Tibial artery (tissue), 4 donors: ENCODE data around the gene ACADVL.

Experiments
- DNase-seq, 2 donors: peaks; one replicate each; pipeline ENCODE4 v3.0.0-alpha.2; 2019
- H3K27ac ChIP-seq, 2 donors: fragments of 200-600 bp; sonication (generic) in 1 of 2; 1 replicate in 1 of 2; 2 replicates in 1 of 2; pipeline ENCODE4 v1.5.1; 2018 to 2019; ENCODE audit warnings: mild to moderate bottlenecking in 1 of 2
- H3K27me3 ChIP-seq, 2 donors: fragments of 200-600 bp; sonication (generic) in 1 of 2; one replicate each; pipeline versions ENCODE4 v1.5.1 to v1.6.0; 2016 to 2019
- H3K36me3 ChIP-seq, 3 donors: fragments of 200-600 bp; sonication (generic) in 2 of 3; one replicate each; pipeline ENCODE4 v1.5.1; 2016 to 2019; ENCODE audit warnings: mild to moderate bottlenecking in 2 of 3
- H3K4me1 ChIP-seq, 4 donors: fragments of 200-600 bp; sonication (generic) in 2 of 4; 1 replicate in 3 of 4; 2 replicates in 1 of 4; pipeline ENCODE4 v1.5.1; 2016 to 2019
- H3K4me3 ChIP-seq, 2 donors: fragments of 200-600 bp; sonication (generic) in 1 of 2; 1 replicate in 1 of 2; 2 replicates in 1 of 2; pipeline ENCODE4 v1.5.1; 2018 to 2019; ENCODE audit warnings: mild to moderate bottlenecking in 2 of 2
- H3K9me3 ChIP-seq, 3 donors: fragments of 200-600 bp; sonication (generic) in 1 of 3; one replicate each; pipeline ENCODE4 v1.5.1; 2016 to 2019
- intact Hi-C: fragments of 100-400 bp; cut with DNase I; formaldehyde crosslinking; loops from one replicate; pipeline ENCODE4 v1.15.0; 2023; ENCODE audit warnings: low total_unique reads
- TF ChIP-seq, protein P1 (sequence below), 2 experiments: fragments of 200-600 bp in 1 of 2; fragments of 450-650 bp in 1 of 2; IDR thresholded peaks; one replicate each; pipeline ENCODE4 v1.5.1; 2017 to 2019; ENCODE audit warnings: antibody characterized with exemption in 2 of 2, mild to moderate bottlenecking in 1 of 2, moderate library complexity in 1 of 2

ACADVL gene

DNA sequence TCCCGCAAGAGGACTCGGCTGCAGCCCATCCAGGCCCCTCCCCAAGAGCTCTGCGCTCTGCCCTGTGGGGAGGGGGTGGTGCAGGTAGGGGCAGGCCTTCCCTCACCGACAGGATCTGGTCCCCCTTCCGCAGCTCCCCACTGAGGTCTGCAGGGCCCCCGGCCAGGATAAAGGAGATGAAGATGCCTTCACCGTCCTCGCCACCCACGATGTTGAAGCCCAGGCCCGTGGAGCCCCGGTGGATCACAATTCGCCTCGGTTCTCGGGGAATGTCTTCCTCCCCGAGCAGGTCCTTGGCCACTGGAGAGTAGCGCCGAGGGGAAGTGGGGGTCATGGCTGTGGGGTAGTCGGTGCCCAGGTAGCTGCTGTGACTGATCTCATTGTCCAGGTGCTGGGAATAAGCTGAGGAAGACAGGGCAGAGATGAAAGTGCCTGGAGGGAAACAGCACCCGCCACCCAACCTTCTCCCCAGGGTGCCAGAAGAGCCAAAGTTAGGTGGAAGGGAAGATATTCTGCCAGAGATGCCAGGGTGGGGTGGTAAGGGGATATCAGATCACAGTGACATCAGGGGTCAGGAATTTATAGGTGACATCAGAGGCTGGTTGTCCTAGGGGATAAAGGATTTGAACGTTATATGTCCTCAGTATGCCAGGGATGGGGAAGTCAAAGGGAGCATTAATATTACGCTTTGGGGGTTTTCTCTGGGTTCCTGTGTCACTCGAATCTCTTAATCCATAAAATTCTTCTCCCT lies 22.9 kb upstream of the ACADVL start:
- no peak for DNase-seq

DNA sequence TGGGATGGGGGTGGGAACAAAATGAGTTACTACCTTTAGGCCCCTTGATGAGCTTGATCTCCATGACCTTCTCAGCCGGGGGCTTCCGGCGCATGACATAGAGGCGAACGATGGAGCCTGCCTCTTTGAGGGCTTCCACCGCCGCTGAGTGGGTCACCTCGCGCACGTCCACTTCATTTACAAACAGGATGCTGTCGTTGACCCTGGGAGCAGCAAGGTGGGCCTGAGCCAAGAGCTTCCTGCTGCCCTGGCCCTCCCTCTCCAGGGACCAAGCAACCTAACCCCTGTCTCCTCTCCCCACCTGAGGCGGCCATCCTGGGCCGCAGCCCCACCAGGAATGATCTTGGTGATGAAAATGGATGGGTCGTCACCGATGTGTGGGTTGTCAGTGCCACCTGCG lies 16.3 kb upstream of the ACADVL start:
- intact Hi-C loops = no loop called here
- peaks cover 0 to 24% (median 22%) of the 10 kb centered on the region in 3 donors for H3K36me3 ChIP-seq
- no peaks in the 10 kb centered on the region for H3K9me3 ChIP-seq
- no peak for DNase-seq
- peaks cover 0 to 18% (median 8%) of the 10 kb centered on the region in 4 donors for H3K4me1 ChIP-seq
- H3K27me3 ChIP-seq = peaks cover 0 to 13% of the 10 kb centered on the region in 2 donors
- TF ChIP-seq, protein P1, sequence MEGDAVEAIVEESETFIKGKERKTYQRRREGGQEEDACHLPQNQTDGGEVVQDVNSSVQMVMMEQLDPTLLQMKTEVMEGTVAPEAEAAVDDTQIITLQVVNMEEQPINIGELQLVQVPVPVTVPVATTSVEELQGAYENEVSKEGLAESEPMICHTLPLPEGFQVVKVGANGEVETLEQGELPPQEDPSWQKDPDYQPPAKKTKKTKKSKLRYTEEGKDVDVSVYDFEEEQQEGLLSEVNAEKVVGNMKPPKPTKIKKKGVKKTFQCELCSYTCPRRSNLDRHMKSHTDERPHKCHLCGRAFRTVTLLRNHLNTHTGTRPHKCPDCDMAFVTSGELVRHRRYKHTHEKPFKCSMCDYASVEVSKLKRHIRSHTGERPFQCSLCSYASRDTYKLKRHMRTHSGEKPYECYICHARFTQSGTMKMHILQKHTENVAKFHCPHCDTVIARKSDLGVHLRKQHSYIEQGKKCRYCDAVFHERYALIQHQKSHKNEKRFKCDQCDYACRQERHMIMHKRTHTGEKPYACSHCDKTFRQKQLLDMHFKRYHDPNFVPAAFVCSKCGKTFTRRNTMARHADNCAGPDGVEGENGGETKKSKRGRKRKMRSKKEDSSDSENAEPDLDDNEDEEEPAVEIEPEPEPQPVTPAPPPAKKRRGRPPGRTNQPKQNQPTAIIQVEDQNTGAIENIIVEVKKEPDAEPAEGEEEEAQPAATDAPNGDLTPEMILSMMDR (IDR thresholded peaks at IDR 0.05) = no peak
- H3K27ac ChIP-seq = no peak overlapping the region
- no peak overlapping the region for H3K4me3 ChIP-seq

More for the DNA sequence above, 22.9 kb upstream of the ACADVL start:
- intact Hi-C loops = no loop called here
- no peaks in the 10 kb centered on the region for H3K27me3 ChIP-seq
- no peak overlapping the region for H3K4me3 ChIP-seq
- H3K36me3 ChIP-seq = peaks cover 0 to 49% (median 37%) of the 10 kb centered on the region in 3 donors
- TF ChIP-seq, protein P1 (IDR thresholded peaks at IDR 0.05) = no peak
- H3K27ac ChIP-seq = no peak overlapping the region
- no peaks in the 10 kb centered on the region for H3K4me1 ChIP-seq
- H3K9me3 ChIP-seq = no peaks in the 10 kb centered on the region

DNA sequence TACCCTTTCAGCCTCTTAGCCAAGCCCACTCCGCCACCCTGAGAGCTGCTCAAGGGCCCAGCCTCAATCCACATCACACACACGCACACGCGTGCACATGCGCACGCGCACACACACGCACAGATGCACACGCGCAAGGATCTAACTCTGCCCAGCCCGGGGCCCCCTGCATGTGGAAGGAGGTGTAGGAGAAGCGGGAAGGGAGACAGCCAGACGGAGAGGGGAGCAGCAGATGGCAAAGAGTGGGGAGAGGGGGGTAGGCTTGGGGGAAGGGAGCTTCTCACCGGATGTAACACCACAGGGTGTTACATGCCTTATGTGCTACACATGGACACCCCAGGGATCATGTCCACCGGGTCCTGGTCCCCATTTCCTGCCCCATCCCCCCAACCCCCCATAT lies 15.4 kb upstream of the ACADVL start:
- Histone ChIP-seq H3K4me1 (peaks cover 0 to 18% (median 8%) of the 10 kb centered on the region in 4 donors), H3K36me3 (peaks cover 0 to 24% (median 22%) of the 10 kb centered on the region in 3 donors), H3K27me3 (peaks cover 0 to 22% of the 10 kb centered on the region in 2 donors), H3K27ac (peak overlapping the region; percentile 56 to 58), H3K9me3 (no peaks in the 10 kb centered on the region), H3K4me3 (peak overlapping the region; percentile 53 to 54)
- TF ChIP-seq, protein P1 (IDR thresholded peaks at IDR 0.05) = no peak
- intact Hi-C loops = no loop called here
- no peak for DNase-seq

DNA sequence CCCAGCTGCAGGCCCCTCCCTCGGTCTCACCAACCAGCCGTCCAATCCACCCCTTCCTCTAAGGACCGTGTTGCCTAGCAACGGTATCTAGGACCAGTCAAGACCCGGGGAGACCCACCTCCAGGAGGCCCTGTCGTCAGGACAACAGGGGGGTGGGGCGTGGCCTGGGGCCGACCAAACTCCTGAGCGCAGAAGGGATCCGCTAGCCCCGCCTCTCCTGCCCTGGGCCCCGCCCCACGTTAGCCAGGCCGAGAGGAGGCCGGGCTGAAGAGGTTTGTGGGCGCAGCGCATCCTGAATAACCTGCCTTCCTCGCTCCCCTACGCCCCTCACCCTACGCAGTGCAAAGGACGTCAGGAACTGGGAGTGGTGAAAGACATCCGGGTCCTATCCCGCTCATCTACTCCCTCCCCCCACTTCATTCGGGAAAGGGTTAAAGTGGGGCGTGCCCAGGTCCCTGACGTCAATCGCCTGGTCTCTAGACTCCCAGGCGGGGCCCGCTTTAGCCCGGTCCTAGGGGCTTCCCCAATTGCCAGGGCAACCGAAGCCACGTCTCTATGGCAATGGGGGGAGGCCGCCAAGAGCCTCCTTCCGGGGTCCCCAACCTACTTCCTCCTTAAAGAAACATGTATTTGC lies 14.8 kb upstream of the ACADVL start:
- Histone ChIP-seq H3K27ac (peak overlapping the region; percentile 56 to 58), H3K36me3 (peaks cover 0 to 24% (median 22%) of the 10 kb centered on the region in 3 donors), H3K27me3 (peaks cover 0 to 22% of the 10 kb centered on the region in 2 donors), H3K4me1 (peaks cover 0 to 18% (median 8%) of the 10 kb centered on the region in 4 donors), H3K4me3 (peak overlapping the region; percentile 53 to 54), H3K9me3 (no peaks in the 10 kb centered on the region)
- TF ChIP-seq, protein P1 (IDR thresholded peaks at IDR 0.05) = no peak
- peak; percentile 83 to 89 for DNase-seq
- intact Hi-C loops = no loop called here

DNA sequence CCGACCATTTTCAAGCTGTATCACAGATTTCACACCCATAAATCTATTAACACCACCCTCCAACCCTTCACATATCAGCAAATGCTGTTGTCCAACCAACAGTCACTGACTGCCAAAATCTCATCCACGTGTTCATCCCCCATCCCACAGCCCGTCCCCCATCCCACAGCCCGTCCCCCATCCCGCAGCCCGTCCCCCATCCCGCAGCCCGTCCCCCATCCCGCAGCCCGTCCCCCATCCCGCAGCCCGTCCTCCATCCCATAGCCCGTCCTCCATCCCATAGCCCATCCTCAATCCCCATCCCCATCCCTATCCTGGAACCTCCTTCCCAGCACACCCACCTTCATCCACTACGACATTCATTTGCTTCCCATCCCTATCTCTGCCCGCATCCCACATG lies 14.2 kb upstream of the ACADVL start:
- Histone ChIP-seq H3K4me3 (peak overlapping the region; percentile 53 to 54), H3K27me3 (peaks cover 0 to 24% of the 10 kb centered on the region in 2 donors), H3K9me3 (no peaks in the 10 kb centered on the region), H3K27ac (peak overlapping the region; percentile 56 to 58), H3K36me3 (peaks cover 0 to 24% (median 22%) of the 10 kb centered on the region in 3 donors), H3K4me1 (peaks cover 0 to 18% (median 8%) of the 10 kb centered on the region in 4 donors)
- TF ChIP-seq, protein P1 (IDR thresholded peaks at IDR 0.05) = no peak
- intact Hi-C loops = no loop called here
- DNase-seq = no peak
